Fibroblast of skin of left quadriceps (primary cell): ENCODE results near the gene AKAP12.

Experiments
- DNase-seq, 2 experiments: peaks; one replicate each; pipeline ENCODE4 v3.0.0-alpha.2; 2013; ENCODE audit warnings: low read depth in 2 of 2

Gene AKAP12

DNA sequence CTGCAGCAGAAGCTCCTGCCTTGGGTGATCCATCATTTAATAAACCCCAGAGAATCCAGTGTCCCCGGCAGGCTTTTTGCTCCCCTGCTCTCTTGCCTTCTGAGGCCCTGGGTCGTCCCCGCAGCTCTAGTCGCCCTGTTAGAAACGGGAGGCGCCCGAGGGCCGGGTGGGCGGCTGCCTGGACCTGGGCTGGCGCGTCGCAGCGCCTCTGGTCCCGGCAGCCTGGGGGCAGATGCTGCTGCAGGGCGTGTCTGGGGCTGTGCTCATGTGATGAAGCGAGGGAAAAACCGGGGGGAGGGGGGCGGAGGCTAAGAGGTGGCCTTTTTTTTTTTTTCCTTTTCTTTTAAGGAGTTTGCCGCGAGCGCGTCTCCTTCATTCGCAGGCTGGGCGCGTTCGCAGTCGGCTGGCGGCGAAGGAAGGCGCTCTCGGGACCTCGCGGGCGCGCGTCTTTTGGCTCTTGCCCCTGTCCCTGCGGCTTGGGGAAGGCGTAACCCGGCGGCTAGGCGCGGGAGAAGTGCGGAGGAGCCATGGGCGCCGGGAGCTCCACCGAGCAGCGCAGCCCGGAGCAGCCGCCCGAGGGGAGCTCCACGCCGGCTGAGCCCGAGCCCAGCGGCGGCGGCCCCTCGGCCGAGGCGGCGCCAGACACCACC, 394 bp downstream of the AKAP12 start:
- DNase-seq: peak; percentile 58 to 63

DNA sequence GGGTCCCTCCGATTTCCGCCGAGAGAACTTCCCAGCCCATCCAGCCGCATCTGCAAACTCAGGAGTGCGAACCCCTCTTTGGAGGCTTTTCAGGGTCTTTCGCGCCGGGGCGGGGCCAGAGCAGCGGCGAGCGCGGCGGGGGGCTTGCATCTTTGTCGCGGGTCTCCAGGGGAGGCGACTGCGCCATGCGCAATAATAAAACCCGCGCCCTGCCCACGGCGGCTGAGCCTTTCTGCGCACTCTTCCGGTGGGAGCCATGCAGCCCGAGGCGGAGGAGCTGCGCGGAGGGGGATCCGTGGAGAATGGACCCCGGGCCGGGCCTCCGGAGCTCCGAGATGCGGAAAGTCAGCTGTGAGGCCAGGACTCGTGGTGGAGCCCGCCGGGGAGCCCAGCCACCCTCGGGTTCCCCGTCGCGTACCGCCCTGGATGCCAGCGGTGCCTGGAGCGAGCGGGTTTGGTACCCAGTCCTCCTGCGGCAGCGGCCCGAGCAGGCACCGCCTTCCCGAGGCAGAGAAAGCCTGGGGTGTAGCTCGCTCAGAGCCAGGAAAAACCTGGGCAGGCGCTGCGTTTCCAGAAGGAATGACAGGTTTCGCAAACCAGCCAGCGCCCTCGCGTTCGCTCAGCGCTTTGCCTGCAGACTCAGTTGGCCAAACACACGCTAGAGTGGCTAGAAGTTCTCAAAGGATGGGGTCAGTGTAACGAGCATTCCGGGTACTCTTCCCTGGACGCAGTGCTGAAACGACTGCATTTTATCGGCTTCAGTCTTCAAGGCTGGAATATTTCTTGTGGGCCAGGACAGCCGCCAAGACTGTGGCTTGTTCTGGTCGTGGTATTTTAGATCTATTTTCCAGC, 1.2 kb downstream of the AKAP12 start:
- peak; percentile 34 to 43 for DNase-seq

DNA sequence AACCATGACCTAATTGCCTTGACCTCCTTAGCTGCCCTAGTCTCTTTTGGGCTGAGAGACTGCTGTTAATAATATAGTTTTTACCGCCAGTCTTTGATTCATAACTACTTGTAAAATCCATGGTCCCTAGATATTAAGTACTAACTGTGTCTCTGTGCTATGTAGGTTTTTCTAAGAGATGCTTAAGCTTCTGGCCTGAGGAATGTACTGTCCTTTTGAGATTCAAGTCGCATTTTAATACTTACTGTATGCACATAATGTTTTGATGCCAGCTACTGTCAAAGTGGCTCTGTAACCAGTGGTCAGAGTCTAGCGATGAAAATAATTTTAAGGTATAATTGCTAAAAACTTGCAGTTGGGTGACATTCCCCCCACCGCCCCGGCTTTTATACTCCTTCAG, 2.1 kb downstream of the AKAP12 start:
- no peak for DNase-seq

DNA sequence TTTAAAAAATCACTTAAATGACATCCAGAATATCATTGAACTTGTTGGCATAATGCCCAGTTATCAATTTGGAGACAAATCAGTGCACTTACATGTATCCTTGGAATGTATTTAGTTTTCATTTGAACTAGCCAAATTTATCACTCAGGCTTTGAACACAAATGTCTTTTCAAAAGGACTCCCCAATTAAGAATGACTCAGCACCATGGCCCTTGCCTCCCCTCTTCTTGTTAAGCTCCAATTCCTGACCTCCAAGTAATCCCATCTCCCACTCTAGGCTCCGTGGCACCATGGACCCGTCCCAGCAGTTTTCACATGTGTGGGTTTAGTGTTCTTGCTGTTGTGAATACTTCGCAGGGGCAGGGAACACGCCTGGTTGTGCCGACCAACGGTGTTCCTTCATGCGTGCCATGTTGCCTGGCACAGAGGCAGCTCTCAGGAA, 2.7 kb downstream of the AKAP12 start:
- no peak for DNase-seq

DNA sequence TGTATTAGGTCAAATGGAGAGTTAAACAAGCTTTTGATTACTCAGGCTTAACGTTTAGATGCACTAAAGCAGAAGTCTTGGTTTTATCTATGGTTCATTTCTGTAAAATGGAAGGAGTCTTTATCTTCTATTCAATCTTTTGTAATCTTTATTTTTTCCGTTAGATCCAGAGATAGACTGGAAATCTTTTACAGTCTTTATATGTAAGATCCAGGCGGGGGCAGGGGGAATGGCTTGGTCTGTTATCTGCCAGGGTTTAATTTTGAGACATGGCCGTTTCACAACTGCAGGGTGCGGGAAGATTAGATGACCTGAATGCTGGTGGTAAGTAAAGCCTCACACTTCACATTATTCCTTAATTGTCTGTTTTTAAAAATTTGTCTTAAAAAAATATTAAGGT, 3.7 kb downstream of the AKAP12 start:
- no peak for DNase-seq

DNA sequence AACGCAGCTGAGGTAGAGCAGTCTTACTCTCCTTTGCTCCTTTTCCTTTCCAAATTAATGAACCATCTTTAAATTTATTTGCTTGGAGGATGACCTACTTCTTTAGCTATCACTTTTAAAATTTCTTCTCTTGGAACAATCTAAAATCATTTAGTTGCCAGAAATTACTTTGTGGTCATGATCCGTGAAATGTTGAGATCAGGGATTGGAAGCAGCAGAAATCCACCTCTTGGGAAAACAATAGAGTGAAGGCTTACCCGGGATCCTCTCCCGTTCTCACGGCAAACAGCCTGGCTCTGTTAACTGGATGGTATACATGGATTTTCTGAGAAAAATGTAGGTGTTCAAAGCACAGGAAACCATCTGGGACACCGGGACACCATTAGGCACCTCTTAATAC, 7.7 kb downstream of the AKAP12 start:
- no peak for DNase-seq

DNA sequence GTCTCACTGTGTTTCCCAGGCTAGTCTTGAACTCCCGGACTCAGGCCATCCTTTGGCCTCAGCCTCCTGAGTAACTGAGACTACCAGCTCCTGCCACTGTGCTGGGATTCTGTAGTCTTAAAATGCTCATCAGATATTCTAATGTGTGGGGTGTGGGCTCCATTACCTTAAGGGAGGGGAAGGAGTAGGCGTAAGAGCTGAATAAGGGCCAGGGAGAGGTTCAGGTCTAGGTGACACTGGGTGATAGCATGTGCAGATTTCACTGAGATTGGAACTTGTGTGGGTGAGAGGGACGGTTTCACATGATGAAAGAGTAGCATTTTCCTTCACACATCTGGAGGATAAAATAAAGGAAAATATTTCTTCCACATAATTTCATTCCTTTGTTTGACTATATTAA, 8.5 kb downstream of the AKAP12 start:
- no peak for DNase-seq

DNA sequence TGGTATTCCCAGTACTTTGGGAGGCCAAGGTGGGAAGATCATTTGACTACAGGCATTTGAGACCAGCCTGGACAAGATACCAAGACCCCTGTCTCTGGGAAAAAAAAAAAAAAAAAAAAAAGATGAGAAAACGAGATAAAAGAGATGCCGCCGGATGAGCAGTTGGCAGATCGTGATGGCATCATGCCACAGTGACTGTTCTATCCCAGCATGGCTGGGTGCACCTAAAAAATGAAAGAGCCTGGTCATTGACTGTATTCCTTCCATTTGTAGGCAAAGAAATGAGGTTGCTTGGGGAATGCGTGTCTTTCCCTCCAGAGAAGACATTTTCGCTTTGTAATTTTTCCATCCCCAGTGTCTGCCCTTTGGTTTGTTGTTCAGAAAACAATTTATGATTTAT, 12.9 kb downstream of the AKAP12 start:
- DNase-seq: no peak

DNA sequence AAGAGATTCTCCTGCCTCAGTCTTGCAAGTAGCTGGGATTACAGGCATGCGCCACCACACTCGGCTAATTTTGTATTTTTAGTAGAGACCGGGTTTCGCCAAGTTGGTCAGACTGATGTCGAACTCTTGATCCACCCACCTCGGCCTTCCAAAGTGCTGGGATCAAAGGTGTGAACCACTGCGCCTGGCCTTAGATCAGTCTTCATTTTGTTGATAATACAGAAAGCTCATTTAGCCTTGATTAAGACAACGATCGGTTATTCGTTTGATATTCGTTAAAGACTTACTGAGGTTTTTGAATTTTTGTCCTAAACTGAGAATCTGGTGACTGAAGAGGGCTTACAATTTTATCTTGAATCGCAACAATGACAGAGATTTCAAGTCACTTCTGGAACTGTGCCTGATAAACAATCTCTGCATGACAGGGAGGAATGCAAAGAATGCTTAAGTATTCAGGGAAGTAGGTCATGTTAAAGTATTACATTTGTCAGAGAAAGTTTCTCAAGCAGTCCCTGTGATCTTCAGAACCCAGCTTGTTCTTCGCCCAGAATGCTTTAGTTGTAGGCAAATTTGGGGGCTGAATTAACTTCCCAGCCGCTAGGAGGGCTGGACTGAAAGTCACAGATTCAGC, 14.8 kb downstream of the AKAP12 start:
- no peak for DNase-seq

DNA sequence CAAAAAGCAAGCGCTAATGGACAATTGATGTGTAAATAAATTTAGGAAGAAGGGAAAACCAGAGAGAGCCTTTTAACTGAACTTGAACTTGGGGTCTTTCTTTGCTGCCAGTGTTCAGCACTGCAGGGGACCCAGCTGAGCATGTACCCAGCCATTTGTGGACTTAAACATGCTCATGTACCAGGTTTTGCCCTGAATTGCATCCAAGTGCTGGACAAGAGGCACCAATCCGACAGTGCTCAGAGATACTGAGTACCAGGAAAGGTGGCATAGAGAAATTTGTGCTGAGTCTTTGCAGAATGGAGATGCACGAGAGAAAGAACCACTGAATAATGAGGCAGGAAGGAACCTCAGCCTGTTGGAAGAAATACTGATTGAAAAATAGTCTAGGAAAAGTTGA, 16.0 kb downstream of the AKAP12 start:
- DNase-seq: no peak

DNA sequence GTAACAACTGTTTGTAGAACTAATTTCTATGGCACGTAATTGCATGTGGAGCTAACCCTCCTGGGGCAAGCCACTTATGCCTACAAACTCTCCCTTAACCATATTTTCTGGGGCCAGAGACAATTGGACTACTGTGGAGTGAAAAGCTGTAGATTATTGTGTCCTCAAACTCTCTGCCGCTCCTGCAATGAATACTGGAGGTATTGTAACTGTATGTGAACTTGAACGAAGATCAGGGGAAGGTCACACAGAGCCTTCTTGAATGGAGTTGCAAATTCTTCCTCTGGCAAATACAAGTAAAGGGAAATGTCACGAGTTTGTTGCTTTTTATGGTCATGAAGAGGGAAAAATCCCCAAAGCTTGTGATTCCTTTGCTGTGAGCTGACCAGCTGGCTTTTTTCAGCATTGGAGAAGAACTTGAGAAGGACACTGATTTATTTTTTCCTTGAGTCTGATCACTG, 18.2 kb downstream of the AKAP12 start:
- DNase-seq: no peak

DNA sequence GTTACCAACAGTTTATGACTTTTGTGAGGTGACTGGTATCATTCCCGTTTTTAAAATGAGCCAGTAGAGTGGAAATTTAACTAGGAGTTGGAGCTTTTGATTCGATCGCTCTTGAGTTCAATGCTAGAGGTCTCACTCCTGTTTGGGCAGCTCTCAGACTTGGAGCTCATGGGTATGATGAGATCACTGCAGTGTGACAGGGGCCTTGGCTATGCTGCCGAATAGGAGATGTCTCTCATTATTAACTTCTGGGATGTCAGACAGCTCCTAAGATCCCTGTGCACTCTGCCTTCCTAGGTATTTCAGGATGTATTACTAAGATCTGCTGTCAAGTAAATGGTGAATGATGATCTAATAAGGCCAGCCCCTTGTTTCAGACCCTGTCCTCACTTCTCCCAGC, 20.4 kb downstream of the AKAP12 start:
- DNase-seq: no peak

DNA sequence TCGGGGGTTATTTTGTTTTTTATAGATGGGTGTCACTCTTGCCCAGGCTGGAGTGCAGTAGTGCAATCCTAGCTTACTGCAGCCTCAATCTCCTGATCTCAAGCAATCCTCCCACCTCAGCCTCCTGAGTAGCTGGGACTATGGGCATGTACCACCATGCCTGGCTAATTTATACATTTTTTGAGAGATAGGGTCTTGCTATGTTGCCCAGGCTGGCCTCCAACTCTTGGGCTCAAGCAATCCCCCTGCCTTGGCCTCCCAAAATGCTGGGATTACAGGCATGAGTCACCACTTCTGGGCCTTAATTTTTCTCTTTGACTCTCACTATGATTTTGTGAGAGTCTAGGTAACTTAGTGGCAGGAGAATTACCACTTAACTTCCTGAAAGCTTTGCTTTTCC, 23.3 kb downstream of the AKAP12 start:
- DNase-seq: no peak

DNA sequence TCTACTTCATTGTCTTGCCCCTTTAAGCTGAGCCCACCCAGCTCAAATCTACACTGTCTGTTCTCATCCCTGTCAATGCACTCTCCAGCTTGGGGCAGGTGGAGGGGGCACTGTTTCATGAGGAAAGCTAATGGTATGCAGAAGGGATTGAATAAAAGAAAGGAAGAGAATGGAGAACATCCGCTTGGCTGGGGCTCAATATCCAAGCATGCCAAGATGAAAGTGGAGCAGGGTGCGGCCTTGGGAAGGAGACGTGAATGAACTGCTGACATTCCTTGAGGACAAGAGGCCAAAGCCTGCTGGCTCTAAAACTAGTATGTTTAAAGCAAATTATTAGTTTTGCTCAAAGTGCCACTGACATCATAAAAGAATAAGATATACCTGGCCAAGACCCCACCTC, 24.2 kb downstream of the AKAP12 start:
- no peak for DNase-seq

DNA sequence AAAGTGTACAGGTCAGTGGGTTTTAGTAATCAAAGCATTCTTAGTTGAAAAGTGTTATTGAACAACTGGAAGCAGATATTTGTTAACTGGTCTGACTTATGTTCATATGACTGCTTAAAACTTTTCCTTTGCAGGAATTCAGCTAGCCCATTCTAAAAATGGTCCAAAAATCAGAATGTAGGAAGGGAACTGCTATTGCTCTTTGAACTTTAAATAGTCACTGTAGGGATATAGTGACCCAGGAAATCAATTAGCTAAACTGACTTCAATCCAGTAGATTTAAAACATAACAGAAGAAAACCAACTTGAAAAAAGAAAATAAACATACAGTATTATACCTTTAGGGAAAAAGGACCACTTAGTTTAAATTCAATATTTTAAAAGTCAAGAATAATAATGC, 25.5 kb downstream of the AKAP12 start:
- DNase-seq: no peak

DNA sequence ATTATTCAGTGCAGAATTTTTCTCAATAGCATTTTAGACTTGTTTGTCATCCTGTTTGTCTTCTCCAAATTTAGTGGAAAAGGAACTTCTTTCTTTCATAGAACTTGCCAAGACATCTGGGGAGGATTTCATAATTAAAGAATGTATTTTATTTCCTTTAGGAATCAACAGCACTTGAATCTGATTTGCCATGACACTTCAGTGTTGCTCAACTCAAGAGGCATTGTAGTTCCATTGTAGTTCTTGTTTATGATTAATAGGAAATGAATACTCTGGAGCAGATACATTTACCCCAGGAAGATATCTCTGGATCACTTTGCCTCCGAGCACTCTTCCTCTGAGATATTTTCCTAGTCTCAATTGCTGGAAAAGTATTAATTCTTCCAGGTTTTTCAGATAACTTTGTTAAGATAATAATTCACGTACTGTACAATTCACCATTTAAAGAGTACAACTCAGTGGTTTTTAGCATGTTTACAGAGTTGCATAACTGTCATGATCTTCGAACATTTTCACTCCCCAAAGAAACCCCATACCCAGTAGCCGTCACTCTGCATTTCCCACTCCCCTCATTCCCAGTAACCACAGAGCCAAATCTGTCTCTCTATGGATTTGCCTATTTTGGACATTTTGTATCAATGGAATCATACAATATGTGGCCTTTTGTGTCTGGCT, 29.7 kb downstream of the AKAP12 start:
- peak; percentile 81 to 82 for DNase-seq

DNA sequence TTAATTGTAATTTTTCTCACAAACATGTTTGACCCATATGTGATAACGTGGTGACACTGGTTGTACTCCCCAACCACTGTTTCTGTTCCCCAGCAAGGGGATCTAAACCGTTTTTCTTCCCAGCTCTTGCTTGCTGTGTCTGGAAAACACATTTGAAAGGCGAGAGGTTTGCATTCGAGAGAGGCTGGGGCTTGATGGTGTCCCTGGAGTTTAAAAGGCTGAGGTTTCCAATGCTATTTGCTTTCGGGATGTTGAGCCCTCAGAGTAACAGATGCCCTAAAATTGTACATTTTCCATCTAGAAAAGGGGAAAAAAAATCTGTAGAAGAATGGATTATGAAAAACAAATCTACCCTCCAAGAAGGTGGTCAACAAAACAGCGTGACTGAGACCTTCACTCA, 35.4 kb downstream of the AKAP12 start:
- DNase-seq: no peak

DNA sequence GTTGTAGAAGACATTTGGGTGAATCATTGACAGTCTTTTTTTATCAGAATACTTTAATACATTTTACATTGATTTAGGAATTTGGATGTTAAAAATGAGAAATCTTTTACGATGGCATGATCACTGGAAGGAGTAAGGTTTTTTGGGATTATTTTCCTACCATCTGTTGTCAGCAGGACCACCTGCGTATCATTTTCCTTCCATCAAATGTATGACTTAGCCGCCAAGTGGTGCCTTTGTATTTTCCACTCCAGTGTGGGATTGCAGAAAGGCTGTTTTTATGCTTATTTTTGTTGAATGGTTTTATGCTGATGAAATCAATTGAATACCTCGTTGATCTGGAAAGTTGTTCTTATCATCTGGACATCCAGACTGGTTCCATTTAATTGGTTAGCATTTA, 35.8 kb downstream of the AKAP12 start:
- no peak for DNase-seq

DNA sequence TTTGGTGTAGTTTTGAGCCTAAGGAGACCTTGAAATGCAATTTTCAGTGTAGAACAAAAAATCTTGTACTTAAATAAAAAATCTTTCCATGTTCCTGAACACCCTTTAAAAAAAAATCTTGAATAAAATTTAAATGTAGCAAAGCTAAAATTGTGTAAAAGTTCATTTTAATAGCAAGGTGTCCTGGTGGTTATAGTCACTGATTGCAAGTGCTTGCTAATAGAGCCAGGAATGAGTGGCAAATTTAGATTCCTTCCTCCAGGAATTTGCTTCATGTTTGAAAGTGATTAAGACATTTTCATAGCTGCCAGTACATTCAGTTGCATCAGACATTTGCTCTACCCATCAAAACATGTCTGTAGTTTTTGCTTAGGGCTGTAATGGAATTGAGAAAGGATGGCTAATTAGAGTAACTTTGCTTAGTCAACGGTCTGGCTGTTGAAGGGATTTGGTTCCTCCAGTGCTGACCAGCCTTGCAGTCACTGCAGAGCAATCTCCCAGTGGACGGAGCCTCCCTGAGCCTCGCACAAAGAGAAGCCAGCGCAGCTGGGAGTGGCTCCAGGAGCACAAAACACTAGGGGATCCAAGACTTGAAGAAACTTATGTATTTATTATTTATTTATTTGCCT, 36.5 kb downstream of the AKAP12 start:
- peak; percentile 76 to 82 for DNase-seq

DNA sequence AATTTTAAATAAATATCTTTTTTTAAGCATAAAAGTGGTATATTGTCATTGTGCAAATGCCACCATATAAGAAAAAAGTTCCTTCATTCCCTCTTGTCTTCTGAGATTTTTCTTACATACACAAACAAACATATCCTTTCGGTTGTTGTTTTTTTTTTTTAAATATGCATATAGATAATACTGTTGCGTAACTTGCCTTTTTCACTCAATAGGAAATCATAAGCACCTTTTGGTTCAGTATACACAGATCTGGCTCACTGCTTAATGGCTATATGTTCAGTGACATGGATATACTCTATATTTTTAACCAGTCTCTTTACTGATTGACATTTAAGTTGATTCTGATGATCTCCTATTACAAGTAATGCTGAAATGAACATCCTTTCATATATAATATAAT, 40.1 kb downstream of the AKAP12 start:
- DNase-seq: no peak

DNA sequence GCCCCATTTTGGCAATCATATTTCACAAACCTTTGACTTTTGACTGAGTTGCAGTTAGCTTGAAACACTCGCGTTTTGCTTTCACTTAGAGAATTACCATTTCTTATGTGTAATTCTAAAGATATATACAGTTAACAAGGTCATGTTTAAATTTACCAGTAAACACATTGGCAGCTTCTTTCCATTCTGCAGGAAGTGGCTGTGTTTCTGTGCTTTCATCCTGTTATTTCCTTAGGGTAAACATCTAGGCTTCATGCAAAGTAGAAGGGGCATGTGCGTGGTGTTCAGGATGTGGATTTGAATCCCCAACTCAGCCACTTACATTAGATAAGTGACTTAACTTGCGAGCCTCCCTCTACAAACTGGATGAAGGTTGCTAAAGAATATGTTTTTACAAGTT, 41.1 kb downstream of the AKAP12 start:
- DNase-seq: no peak

DNA sequence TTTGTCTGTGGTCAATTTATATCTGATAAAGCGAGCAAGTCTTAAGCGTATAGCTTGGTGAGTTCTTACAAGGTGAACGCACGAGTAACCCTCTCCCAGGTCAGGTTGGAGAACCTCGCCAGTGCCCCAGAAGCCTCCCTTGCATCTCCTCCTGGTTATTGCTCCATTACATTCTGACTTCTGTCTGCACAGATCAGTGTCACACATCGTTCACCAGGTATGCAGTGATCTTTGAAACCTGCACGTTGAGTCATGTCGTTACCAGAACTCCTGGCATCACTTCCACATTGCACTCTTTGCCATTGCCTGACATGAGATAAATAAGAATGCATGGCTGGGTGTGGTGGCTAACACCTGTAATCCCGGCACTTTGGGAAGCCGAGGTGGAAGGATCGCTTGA, 44.2 kb downstream of the AKAP12 start:
- DNase-seq: no peak
